Breast epithelium (tissue), 3 donors: Measurements from ENCODE around the gene RNASE3.
A peak's percentile ranks its signal among the peaks of the same experiment; 100 is the strongest.

ENCODE experiments used
- POLR2A ChIP-seq: fragments of 450-650 bp; IDR thresholded peaks from one replicate; pipeline ENCODE4 v1.6.1; 2016; ENCODE audit warnings: antibody characterized with exemption, mild to moderate bottlenecking, moderate library complexity
- POLR2AphosphoS5 ChIP-seq, 3 donors: sonication (generic); formaldehyde crosslinking; IDR thresholded peaks; one replicate each; pipeline ENCODE4 v1.6.1; 2017; ENCODE audit warnings: antibody characterized with exemption in 3 of 3
- TF ChIP-seq, protein P1 (sequence below), 3 donors: fragments of 450-650 bp; IDR thresholded peaks; one replicate each; pipeline ENCODE4 v1.5.1; 2016 to 2017; ENCODE audit warnings: antibody characterized with exemption in 3 of 3, mild to moderate bottlenecking in 3 of 3, moderate library complexity in 3 of 3

DNA sequence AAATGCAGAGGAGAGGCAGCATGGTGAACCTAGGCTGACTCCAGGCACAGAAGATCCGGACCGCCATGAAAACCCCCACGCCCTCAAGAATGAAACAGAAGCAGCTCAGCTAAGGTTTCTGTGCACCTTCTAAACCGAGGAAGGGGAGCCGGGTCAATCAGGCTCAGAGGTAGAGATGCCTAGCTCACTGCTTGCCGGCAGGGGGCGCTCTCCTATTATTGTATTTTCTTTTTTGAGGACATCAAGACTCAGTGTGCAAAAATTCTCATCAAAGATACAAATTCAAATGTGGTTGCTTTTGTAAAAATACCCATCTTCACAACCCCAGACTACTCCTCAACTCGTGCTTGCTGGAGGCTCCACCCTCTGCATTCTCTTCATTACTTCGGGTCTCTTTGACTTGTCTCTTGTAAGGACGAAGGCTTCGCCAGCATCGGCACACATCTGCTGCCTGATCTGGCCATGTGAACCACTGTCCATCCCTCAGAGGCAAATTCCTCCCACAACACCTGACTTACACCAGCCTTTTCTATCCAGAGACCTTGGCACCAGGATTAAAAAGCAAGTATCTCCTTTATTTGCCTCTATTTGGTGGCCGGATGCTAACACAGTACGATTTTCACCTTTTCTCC is 33.4 kb upstream of the RNASE3 start:
- TF ChIP-seq POLR2A = no peak
- TF ChIP-seq, protein P1, sequence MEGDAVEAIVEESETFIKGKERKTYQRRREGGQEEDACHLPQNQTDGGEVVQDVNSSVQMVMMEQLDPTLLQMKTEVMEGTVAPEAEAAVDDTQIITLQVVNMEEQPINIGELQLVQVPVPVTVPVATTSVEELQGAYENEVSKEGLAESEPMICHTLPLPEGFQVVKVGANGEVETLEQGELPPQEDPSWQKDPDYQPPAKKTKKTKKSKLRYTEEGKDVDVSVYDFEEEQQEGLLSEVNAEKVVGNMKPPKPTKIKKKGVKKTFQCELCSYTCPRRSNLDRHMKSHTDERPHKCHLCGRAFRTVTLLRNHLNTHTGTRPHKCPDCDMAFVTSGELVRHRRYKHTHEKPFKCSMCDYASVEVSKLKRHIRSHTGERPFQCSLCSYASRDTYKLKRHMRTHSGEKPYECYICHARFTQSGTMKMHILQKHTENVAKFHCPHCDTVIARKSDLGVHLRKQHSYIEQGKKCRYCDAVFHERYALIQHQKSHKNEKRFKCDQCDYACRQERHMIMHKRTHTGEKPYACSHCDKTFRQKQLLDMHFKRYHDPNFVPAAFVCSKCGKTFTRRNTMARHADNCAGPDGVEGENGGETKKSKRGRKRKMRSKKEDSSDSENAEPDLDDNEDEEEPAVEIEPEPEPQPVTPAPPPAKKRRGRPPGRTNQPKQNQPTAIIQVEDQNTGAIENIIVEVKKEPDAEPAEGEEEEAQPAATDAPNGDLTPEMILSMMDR (IDR thresholded peaks at IDR 0.05) = peak; percentile 58 to 88 (median 78)
- no peak for TF ChIP-seq POLR2AphosphoS5 (IDR thresholded peaks at IDR 0.05)
